Stimulated activated CD4-positive, alpha-beta T cell treated with anti-CD3 and anti-CD28 coated beads, Interleukin-1b, Interleukin-23, amount 100 ng/mL, for 4 hours (primary cell): ENCODE data around the gene INPP5A.
"Not testable (repeated sequence)": the region's sequence is repeated elsewhere in the genome, so short reads cannot be mapped to it uniquely, and the experiment has no call there.

Experiments used
- DNase-seq, 2 donors: peaks; one replicate each; pipeline ENCODE4 v3.0.0-alpha.2; 2020; ENCODE audit warnings: low read depth in 2 of 2

Gene INPP5A

GRCh38 chr10:132755166-132755711, 217.7 kb downstream of the INPP5A start:
- DNase-seq, result no peak

- DNase-seq, result no peak
These were observed 219.0 kb downstream of the INPP5A start for GRCh38 chr10:132756591-132756990.

- no peak for DNase-seq
These were observed 219.6 kb downstream of the INPP5A start for GRCh38 chr10:132757171-132757570.

GRCh38 chr10:132758865-132759264, 221.3 kb downstream of the INPP5A start:
- no peak for DNase-seq

- no peak for DNase-seq
These were observed 223.9 kb downstream of the INPP5A start for GRCh38 chr10:132761395-132762060.

- peak in 1 of 2 donors; percentile 9 for DNase-seq
These were observed 224.7 kb downstream of the INPP5A start for GRCh38 chr10:132762267-132762666.

- no peak for DNase-seq
These were observed 226.0 kb downstream of the INPP5A start for GRCh38 chr10:132763545-132763944.

- no peak for DNase-seq
These were observed 226.5 kb downstream of the INPP5A start for GRCh38 chr10:132764108-132764507.

- no peak for DNase-seq
These were observed 227.8 kb downstream of the INPP5A start for GRCh38 chr10:132765435-132765834.

- DNase-seq, result no peak
These were observed 228.7 kb downstream of the INPP5A start for GRCh38 chr10:132766291-132766690.

- no peak for DNase-seq
These were observed 231.0 kb downstream of the INPP5A start for GRCh38 chr10:132768346-132769248.

GRCh38 chr10:132770061-132771021, 232.8 kb downstream of the INPP5A start:
- DNase-seq, result no peak

GRCh38 chr10:132772816-132773215, 235.2 kb downstream of the INPP5A start:
- not testable (repeated sequence) for DNase-seq

- no peak for DNase-seq
These were observed 236.8 kb downstream of the INPP5A start for GRCh38 chr10:132774181-132774901.

GRCh38 chr10:132774902-132775863, 237.6 kb downstream of the INPP5A start:
- DNase-seq, result no peak

- DNase-seq, result no peak
These were observed 238.6 kb downstream of the INPP5A start for GRCh38 chr10:132776186-132776585.

- DNase-seq, result no peak
These were observed 239.2 kb downstream of the INPP5A start for GRCh38 chr10:132776821-132777220.

GRCh38 chr10:132777441-132777840, 239.9 kb downstream of the INPP5A start:
- no peak for DNase-seq

GRCh38 chr10:132779549-132780294, 242.1 kb downstream of the INPP5A start:
- no peak for DNase-seq
